ACC112 (cell line): ENCODE measurements around the gene KIAA1549.

Experiments used
- H2AFZ ChIP-seq: fragments of 200-600 bp; sonication (generic); one replicate; pipeline ENCODE4 v1.6.0; 2017; ENCODE audit warnings: antibody characterized with exemption, low read length; ENCODE audit not compliant: unreplicated experiment
- H3K27ac ChIP-seq: fragments of 200-600 bp; sonication (generic); 2 replicates; pipeline ENCODE4 v1.5.1; 2014; ENCODE audit warnings: low read depth, mild to moderate bottlenecking, antibody characterized with exemption, low read length, moderate library complexity
- H3K27me3 ChIP-seq: fragments of 200-600 bp; sonication (generic); 2 replicates; pipeline ENCODE4 v1.6.1; 2014; ENCODE audit warnings: mild to moderate bottlenecking, antibody characterized with exemption, low read length, moderate library complexity, mixed read lengths; ENCODE audit not compliant: insufficient read depth
- H3K36me3 ChIP-seq: fragments of 200-600 bp; sonication (generic); 2 replicates; pipeline ENCODE4 v1.6.1; 2016; ENCODE audit warnings: mild to moderate bottlenecking, antibody characterized with exemption, low read length, moderate library complexity, mixed read lengths; ENCODE audit not compliant: insufficient read depth
- H3K4me1 ChIP-seq: fragments of 200-600 bp; sonication (generic); one replicate; pipeline ENCODE4 v1.6.1; 2016; ENCODE audit warnings: low read length, mixed read lengths; ENCODE audit not compliant: insufficient read depth, unreplicated experiment, control insufficient read depth
- H3K4me3 ChIP-seq: fragments of 200-600 bp; sonication (generic); 2 replicates; pipeline ENCODE4 v1.5.1; 2014; ENCODE audit warnings: mild to moderate bottlenecking, low read depth, low read length
- H3K79me2 ChIP-seq: fragments of 200-600 bp; sonication (generic); one replicate; pipeline ENCODE4 v1.6.0; 2016; ENCODE audit warnings: low read length; ENCODE audit not compliant: control insufficient read depth, unreplicated experiment, insufficient read depth

KIAA1549 gene

GRCh38 chr7:138834583-138834982 lies 146.6 kb downstream of the KIAA1549 start:
- no peaks in the 10 kb centered on the region for H3K79me2 ChIP-seq
- no peak overlapping the region for H3K27ac ChIP-seq
- H3K4me1 ChIP-seq = no peaks in the 10 kb centered on the region
- H2AFZ ChIP-seq = no peak overlapping the region
- H3K36me3 ChIP-seq = no peaks in the 10 kb centered on the region
- peaks cover 2% of the 10 kb centered on the region; the same call in 1 of the 2 replicates for H3K27me3 ChIP-seq
- H3K4me3 ChIP-seq = no peak overlapping the region

GRCh38 chr7:138833596-138833995 lies 147.6 kb downstream of the KIAA1549 start:
- H3K4me3 ChIP-seq = no peak overlapping the region
- H3K79me2 ChIP-seq = no peaks in the 10 kb centered on the region
- H3K36me3 ChIP-seq = no peaks in the 10 kb centered on the region
- no peak overlapping the region for H2AFZ ChIP-seq
- no peaks in the 10 kb centered on the region for H3K4me1 ChIP-seq
- H3K27me3 ChIP-seq = peaks cover 2% of the 10 kb centered on the region; the same call in 1 of the 2 replicates
- H3K27ac ChIP-seq = no peak overlapping the region

GRCh38 chr7:138832966-138833365 lies 148.2 kb downstream of the KIAA1549 start:
- H2AFZ ChIP-seq = no peak overlapping the region
- H3K27ac ChIP-seq = no peak overlapping the region
- no peaks in the 10 kb centered on the region for H3K79me2 ChIP-seq
- H3K4me1 ChIP-seq = no peaks in the 10 kb centered on the region
- H3K36me3 ChIP-seq = no peaks in the 10 kb centered on the region
- peaks cover 8% of the 10 kb centered on the region for H3K27me3 ChIP-seq
- H3K4me3 ChIP-seq = no peak overlapping the region

GRCh38 chr7:138829335-138829734 lies 151.9 kb downstream of the KIAA1549 start:
- Histone ChIP-seq H2AFZ (no peak overlapping the region), H3K27ac (no peak overlapping the region), H3K27me3 (peaks cover 15% of the 10 kb centered on the region), H3K79me2 (no peaks in the 10 kb centered on the region), H3K4me1 (no peaks in the 10 kb centered on the region), H3K4me3 (no peak overlapping the region), H3K36me3 (no peaks in the 10 kb centered on the region)

GRCh38 chr7:138828302-138828701 lies 152.9 kb downstream of the KIAA1549 start:
- H3K27ac ChIP-seq = no peak overlapping the region
- no peaks in the 10 kb centered on the region for H3K4me1 ChIP-seq
- no peak overlapping the region for H2AFZ ChIP-seq
- H3K79me2 ChIP-seq = no peaks in the 10 kb centered on the region
- H3K36me3 ChIP-seq = no peaks in the 10 kb centered on the region
- peaks cover 15% of the 10 kb centered on the region for H3K27me3 ChIP-seq
- H3K4me3 ChIP-seq = no peak overlapping the region

- no peaks in the 10 kb centered on the region for H3K4me1 ChIP-seq
- H3K27ac ChIP-seq = no peak overlapping the region
- H2AFZ ChIP-seq = no peak overlapping the region
- H3K36me3 ChIP-seq = no peaks in the 10 kb centered on the region
- H3K79me2 ChIP-seq = no peaks in the 10 kb centered on the region
- no peak overlapping the region for H3K4me3 ChIP-seq
- peaks cover 13% of the 10 kb centered on the region for H3K27me3 ChIP-seq
These were observed 156.0 kb downstream of the KIAA1549 start for GRCh38 chr7:138825049-138825721.

- no peak overlapping the region for H3K4me3 ChIP-seq
- H3K27me3 ChIP-seq = peaks cover 8% of the 10 kb centered on the region; the same call in 1 of the 2 replicates
- no peaks in the 10 kb centered on the region for H3K36me3 ChIP-seq
- no peak overlapping the region for H2AFZ ChIP-seq
- no peaks in the 10 kb centered on the region for H3K4me1 ChIP-seq
- no peak overlapping the region for H3K27ac ChIP-seq
- H3K79me2 ChIP-seq = no peaks in the 10 kb centered on the region
These were observed 158.2 kb downstream of the KIAA1549 start for GRCh38 chr7:138822867-138823535.

GRCh38 chr7:138821912-138822311 lies 159.3 kb downstream of the KIAA1549 start:
- H3K4me3 ChIP-seq = no peak overlapping the region
- no peaks in the 10 kb centered on the region for H3K36me3 ChIP-seq
- no peak overlapping the region for H2AFZ ChIP-seq
- H3K27ac ChIP-seq = no peak overlapping the region
- H3K79me2 ChIP-seq = no peaks in the 10 kb centered on the region
- H3K4me1 ChIP-seq = no peaks in the 10 kb centered on the region
- 0 out of 2 replicates have a peak, but pooled peaks cover 3% of the 10 kb centered on the region for H3K27me3 ChIP-seq

- Histone ChIP-seq H3K79me2 (no peaks in the 10 kb centered on the region), H2AFZ (no peak overlapping the region), H3K27me3 (no peaks in the 10 kb centered on the region), H3K36me3 (no peaks in the 10 kb centered on the region), H3K27ac (no peak overlapping the region), H3K4me1 (no peaks in the 10 kb centered on the region), H3K4me3 (no peak overlapping the region)
These were observed 161.6 kb downstream of the KIAA1549 start for GRCh38 chr7:138819625-138820024.

- H3K27ac ChIP-seq = no peak overlapping the region
- H3K4me3 ChIP-seq = no peak overlapping the region
- H3K36me3 ChIP-seq = no peaks in the 10 kb centered on the region
- H3K27me3 ChIP-seq = no peaks in the 10 kb centered on the region
- H3K79me2 ChIP-seq = no peaks in the 10 kb centered on the region
- no peak overlapping the region for H2AFZ ChIP-seq
- no peaks in the 10 kb centered on the region for H3K4me1 ChIP-seq
These were observed 164.5 kb downstream of the KIAA1549 start for GRCh38 chr7:138816650-138817049.

GRCh38 chr7:138814816-138815332 lies 166.3 kb downstream of the KIAA1549 start:
- no peak overlapping the region for H2AFZ ChIP-seq
- H3K27ac ChIP-seq = no peak overlapping the region

More at GRCh38 chr7:138814816-138815332, 166.3 kb downstream of the KIAA1549 start:
- no peak overlapping the region for H3K4me3 ChIP-seq
- H3K79me2 ChIP-seq = no peaks in the 10 kb centered on the region
- H3K27me3 ChIP-seq = no peaks in the 10 kb centered on the region
- H3K36me3 ChIP-seq = no peaks in the 10 kb centered on the region
- no peaks in the 10 kb centered on the region for H3K4me1 ChIP-seq
